ENCODE data around the gene RO60.
A peak's percentile ranks its signal among the peaks of the same experiment; 100 is the strongest.

Gene RO60

DNA sequence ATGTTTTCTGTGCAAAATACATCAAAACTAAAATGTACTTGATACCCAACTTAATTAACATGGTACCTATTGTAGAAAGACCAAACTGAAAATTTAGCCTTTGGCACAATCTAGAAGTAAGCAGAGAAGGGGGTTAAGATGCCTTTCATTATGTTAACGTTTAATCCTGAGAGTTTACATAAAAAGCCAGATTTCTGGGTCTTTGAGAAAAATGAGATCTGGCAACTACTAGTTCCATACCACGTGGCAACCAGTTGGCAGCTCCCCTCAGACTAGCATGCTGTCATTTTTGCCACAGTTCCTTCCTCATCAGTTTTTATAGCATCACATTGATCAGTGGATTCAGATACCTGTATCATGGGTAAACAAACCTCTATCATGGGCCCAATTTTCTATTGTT lies 1.5 kb downstream of the RO60 start:
- DNase-seq, result peak in 1 of 2 donors; percentile 26

DNA sequence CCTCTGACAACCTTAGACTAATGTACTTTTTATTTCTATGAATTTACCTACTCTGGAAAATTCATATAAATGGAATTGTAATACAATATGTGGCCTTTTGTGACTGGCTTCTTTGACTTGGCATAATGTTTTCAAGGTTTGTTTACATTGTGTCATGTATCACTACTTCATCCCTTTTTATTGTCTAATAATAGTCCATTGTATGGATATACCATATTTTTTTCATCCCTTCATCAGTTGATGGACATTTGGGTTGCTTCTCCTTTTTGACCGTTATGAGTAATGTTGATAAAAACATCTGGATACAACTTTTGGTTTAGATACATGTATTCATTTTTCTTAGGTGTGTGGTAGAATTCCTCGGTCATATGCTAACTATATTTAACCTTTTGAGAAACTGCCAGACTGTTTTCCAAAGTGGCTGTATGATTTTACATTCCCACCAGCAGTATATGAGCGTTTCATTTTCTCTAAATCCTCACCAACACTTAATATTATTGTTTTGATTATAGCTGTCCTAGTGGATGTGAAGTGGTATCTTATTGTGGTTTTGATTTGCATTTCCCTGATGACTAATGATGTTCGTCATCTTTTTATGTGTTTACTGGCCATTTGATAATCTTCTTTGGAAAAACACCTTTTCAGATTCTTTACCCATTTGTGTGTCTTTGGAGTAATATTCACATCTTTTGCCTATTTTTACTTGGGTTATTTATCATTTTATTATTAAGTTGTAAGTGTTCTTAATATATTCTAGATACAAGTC lies 3.5 kb downstream of the RO60 start:
- no peak for DNase-seq

DNA sequence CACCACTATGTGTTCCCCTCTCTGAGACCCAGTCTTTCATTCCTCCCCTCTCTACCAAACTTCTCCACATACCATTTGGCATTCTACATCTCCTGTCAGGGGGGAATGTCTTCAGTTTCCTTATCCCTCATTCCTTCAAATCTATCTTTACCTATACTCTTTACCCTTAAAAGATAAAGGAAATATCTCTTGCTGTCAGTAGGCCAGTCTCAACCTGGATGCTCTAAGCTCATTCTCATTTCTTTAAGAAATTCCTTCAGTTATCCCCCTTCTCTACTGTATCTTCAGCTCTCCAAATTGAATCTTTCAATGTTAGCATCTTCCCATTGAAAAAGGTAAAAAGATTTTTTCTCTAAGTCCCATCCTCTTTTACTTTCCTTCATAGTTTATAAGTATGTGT lies 6.5 kb downstream of the RO60 start:
- no peak for DNase-seq

DNA sequence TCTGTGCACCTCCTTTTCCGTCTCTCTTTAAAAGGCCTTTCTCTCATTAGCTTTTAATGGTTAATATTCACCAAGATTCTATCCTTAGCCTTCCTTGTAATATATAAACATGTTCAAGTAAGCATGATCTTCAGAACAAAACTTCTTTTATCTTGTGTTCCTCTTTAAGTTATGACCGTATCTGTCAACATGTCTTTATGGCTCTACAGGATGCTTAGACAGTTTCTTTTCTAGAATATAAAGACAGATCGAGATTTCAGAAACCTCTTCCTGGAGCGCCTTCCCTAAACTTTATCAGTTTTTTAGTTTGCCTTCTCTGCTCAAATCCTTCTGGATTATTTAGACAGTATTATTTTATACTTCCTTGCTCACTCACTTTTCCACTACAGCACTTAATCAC lies 7.2 kb downstream of the RO60 start:
- no peak for DNase-seq

DNA sequence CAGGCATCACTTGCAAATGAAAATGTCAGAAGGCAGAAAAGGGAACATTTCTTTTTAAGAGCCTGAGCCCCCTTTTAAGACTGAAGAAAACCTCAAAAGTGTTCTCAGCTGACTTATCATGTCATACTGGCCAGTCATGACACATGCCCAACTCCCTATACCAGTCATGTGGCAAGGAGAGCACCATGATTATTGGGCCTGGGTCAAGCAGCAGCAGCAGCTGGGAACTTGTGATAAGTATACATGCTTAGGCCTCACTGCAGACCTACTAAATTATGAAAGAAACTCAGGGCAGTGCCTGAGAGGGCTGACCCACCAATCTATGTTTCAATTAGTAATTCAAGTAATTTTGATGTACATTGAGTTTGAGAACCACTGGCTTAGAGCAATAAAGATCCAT lies 8.6 kb downstream of the RO60 start:
- no peak for DNase-seq

DNA sequence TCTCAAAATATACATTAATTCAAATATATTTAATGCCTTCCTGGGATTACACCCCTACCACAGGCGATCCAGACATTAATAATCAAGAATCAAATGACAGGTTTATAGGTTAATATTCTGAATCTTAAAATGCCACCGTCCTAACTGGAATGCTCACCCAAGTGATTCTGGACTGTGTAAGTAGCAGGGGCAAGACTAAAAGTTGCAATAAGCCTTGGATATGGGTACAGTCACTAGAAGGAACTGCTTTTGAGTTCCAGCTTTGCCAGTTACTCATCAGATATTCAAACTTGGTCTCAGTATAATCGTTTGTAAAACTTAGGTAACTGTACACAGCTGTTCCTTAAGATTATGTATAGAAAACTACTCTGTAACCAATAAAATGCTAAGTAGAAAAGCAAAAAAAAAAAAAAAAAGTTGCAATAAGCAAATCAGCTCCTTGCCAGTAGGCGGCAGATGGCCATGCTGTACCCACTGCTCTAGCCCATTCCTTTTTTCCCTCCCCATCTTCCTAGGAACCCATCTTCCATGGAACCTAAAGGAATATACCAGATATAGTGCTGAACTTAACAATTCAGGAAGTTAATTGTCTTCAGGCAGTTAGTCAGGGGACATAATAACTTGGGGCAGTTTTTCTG lies 10.5 kb downstream of the RO60 start:
- DNase-seq, result no peak

DNA sequence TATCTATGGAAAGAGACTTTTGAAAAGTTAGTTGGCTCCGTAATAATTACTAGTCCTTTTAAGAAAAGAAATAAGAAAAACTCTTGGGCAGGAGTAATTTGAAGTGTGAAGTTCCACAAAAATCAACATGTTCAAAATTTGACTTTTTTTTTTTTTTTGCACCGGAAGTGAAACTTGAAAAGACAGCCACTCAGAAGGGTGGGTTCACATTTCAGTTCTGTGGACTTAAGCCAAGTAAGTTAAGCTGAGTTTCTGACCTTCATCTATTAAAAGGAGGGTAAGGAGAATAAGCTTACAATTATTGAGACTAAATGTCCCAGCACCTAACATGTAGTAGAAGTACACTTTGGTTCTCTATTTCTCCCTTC lies 11.0 kb downstream of the RO60 start:
- DNase-seq, result no peak

DNA sequence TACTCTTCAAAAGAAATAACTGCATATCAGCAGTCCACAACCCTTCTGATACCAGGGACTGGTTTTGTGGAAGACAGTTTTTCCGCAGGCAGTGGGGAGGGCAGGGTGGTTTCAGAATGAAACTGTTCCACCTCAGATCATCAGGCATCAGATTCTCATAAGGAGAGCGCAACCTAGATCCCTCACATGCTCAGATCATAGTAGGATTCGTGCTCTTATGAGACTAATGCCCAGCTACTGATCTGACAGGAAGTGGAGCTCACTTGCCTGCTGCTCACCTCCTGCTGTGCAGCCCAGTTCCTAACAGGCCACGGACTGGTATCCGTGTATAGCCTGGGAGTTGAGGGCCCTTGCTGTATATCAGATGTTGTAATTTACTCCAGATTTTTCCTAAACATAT lies 11.5 kb downstream of the RO60 start:
- DNase-seq, result no peak

DNA sequence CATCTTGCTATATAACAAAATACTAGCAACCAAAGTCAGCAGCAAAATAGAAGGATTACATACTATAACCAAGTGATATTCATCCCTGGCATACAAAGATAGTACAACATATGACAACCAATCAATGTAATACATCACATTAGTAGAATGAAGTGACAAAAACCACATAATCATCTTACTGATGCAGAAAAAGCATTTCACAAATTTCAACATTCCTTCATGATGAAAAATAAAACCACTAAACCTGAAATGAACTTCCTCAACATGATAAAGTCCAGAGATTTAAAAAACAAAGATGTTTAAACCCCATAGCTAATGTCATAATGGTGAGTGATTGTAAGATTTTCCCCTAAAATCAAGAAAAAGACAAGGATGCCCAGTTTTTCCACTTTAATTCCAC lies 18.6 kb downstream of the RO60 start:
- no peak for DNase-seq

DNA sequence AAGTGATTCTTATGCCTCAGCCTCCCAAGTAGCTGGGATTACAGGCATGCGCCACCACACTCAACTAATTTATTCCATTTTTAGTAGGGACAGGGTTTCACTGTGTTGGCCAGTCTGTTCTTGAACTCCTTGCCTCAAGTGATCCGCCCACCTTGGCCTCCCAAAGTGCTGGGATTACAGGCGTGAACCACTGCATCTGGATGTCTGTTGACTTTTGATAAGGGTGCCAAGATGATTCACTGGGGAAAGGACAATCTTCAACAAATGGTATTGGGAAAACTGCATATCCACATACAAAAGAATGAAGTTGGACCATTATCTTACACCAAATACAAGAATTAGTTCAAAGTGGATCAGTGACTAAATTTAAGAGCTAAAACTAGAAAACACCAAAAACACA lies 19.8 kb downstream of the RO60 start:
- no peak for DNase-seq

DNA sequence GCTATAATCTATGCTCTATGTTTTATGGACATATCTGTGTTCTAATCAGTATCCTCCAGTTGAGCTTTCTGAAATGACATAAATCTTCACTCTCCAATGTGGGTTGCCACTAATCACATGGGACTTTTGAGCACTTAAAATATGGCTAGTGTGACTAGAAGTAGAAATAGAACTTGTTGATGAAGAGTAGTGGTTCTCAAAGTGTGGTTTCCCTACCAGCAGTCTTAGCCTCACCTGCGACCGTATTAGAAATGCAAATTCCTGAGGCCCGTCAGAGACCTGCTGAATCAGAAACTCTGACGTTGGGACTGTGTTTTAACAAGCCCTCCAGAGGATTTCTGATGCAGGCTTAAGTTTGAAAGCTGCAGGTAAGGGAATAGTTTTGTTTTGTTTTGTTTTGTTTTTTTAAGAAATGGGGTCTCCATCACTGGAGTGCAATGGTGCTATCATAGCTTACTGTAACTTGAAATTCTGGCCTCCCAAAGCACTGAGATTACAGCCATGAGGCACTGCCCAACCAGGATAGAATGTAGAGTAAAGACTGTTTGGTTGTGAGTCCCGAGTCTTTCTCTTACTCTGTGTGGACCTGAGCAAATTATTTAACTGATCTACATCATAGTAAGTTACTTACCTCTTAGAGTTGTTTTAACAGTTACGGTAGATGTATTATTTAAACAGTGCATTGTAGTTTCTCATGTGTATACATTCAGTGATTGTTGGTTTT lies 24.1 kb downstream of the RO60 start:
- DNase-seq, result no peak

DNA sequence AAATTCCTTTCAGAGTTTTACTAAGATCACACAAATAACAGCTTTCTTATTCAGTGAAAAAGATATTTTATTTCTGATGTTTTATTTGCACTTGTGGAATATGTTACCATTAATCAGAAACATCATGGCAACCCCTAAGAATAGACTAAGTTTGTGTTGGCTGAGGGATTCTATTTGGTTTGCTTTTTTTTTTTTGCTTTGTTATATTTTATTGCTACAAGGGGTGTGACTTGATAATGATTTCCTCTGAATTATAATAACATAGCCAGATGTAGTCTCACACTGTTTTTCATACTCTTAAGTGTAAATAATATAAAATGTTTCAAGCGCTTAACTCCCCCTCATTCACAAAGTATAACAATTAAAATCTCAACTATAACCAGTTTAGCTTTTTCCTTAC lies 25.9 kb downstream of the RO60 start:
- DNase-seq, result no peak

DNA sequence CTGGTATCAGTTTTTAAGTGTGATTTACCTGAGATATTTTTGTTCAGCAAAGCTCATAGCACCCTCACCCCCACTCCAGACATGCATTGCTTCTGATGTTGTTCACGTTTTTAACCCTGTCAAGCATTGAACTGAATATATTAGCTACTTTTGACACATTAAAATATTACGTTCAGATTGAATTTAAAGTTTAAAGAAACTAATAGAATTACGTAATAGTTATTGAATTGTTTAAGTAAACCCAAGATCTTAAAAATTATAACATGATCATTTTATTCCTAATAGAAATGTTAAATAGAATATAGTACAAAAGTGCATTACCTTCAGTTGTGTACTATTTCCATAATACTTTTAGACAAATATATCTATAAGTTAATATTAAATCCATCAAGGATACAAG lies 26.9 kb downstream of the RO60 start:
- DNase-seq, result no peak

DNA sequence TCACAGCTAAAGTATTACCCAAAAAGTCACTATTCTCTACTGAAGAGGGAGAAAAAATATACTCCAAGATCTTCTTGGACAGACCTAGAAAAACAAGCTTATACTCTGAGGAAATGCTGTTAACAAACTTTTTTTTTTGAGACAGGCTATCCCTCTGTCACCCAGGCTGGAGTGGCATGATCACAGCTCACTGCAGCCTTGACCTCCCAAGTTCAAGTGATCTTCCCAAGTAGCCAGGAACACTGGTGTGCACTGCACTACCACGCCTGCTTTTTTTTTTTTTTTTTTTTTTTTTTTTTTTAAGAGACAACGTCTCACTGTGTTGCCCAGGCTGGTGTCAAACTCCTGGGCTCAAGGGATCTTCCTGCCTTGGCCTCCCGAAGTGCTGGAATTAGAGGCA lies 28.5 kb downstream of the RO60 start:
- DNase-seq, result no peak

DNA sequence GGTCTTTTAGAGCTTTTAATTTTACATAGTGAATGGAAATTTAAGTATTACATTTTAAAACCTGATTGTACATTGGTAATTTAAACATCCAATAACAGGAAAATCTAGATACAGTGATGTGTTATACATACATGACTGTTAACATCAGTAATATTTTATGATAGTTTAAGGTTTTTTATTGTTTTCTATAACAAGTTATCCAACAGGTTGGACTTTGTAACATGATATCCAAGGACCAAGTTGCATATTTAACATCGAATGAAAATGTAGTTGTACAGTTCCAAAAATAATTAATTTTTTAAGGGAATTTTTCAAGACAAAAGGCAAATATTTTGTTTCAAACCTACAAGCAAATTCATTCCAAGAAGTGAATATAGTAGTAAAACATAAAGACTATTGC lies 31.5 kb downstream of the RO60 start:
- DNase-seq, result no peak

DNA sequence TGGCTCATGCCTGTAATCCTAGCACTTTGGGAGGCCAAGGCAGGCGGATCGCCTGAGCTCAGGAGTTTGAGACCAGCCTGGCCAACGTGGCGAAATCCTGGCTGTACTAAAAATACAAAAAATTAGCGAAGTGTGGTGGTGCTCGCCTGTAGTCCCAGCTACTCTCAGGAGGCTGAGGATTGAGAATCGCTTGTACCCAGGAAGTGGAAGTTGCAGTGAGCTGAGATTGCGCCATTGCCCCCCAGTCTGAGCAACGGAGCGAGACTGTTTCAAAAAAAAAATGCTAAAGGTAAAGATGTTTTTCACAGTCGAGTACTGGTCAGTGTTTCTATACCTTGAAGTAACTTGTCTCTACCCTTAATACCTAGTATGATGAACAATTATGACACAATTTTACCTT lies 34.7 kb downstream of the RO60 start:
- DNase-seq, result peak in 1 of 2 donors; percentile 7

DNA sequence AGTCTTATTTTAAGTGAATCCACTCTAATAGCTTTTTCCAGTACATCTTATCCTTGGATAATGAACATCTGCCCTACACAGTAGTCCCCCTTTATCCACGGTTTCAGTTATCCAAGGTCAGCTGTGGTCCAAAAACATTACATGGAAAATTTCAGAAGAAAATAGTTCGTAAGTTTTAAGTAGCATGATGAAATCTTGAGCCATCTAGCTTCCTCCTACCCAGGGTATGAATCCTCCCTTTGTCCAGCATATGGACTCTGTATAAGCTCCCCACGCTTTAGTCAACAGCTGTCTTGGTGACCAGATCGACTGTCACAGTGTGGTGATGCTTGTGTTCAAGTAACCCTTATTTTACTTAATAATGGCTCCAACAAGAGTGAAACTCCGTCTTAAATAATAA lies 43.2 kb downstream of the RO60 start:
- DNase-seq, result peak in 1 of 2 donors; percentile 17

DNA sequence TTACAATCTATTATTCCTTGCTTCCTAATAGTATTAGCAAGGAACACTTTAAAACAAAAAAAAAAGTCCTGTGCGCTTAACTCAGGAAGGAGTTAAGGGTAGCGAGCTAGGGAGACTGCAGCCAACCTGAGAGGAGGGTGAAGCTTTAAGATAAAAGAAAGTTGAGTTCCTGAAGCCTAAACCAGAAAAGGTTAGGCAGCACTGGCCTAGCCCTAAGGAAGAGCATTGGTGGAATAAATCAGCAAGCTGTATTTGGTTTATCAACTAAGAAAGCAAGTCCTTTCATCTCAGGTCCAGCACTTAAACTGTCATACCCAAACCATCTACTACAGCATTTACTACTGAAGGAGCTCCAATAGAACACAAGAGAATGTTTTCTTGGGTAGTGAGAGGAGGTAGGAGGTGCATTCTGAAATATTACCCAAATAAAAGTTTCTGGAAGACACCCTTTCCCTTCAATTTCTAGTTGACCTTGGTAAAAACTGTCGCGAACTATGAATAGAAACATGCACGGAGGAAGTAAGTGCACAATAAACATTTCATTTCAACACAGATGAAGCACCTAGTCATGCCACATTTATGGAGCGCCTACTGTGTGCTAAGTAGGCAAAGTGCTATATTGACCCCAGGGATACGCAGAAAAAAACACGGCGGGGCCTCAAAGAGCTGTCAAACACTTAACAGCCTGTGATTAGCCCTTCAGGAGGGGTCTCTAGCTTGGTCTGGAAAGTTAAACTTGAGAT lies 44.5 kb downstream of the RO60 start:
- peak in 1 of 2 donors; percentile 8 for DNase-seq

DNA sequence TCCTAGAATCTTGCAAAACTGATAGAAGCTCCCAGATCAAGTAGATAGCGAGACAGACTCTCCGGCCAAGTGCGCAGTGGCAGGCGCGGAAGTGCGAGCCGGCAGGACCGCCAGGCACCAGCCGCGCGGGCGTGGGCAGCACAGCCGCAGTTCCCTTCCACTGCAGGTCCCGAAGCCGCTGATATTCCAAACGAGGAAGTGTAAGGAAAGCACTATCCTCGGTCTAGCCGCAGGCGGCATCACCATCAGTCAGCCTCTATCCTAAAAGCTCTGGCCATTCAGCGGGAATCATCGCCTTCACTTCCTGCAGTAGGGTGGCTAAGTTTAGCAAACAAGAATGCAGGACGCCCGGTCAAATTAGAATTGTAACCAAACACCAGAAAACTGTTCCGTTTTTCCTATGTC lies 45.1 kb downstream of the RO60 start:
- peak; percentile 73 to 91 for DNase-seq

DNA sequence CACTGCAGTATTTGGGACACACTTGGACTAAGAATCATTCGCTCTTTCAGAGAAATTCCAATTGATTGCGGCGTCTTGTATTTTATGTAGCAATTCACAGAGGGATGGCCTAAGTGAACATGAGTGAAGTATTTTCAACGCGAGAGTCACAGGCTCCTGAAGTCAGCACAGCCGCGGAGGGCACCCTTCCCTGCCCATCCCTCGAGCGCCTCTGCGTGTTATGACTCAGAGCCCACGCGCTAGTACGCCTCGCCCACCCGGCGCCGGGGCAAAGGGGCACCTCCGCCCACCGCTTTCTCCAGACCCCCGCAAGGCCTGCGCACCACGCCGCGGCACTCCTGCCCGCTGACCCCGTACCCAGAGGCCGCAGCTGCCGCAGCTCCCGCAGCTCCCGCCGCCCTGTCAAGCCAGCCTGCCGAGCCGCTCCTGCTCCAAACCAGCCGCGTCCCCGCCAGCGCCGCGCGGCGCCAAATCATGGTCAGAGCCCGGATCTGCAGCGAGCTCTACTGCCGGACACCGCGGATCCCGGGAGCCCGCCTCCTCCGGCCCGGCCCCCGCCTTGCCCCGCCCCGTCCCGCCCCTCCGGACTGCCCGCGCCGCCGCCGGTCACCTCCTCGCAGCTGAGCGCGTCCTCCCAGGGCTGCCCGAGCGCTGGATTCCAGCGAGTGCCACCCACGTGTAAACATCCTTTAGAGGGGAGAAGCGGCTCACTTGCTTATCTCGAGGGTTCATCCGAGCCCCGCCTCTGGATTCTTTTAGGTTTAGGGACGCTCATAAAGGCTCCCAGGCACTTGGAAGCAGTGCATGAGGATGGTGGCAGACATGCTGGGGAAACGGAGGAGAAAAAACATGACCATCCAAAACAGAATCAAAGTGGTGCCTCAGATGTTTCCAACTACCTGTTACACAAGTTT lies 45.8 kb downstream of the RO60 start, which contains the start of gene GLRX2:
TSS of gene GLRX2 (minus strand) at position 508 of the 914 bp plus-strand sequence. CDS start at position 476, 32 bp downstream.
- peak; percentile 83 to 92 for DNase-seq

DNA sequence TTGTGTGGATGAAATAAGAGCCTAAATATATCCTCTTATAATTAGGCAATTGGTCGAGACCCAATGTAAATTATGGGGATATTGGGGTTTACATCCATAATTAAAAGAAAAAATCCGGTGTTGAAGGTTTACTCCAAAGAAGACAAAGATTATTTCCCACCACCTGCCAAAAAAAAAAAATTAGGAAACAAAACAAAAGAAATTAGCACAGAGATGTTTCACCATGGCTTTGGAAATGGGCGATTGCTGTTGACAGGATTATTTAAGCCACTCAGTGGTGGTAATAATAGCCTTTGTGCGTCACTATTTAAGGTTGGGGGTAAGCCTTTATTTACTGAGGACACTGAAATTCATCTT lies 46.4 kb downstream of the RO60 start:
- DNase-seq, result peak in 1 of 2 donors; percentile 5

DNA sequence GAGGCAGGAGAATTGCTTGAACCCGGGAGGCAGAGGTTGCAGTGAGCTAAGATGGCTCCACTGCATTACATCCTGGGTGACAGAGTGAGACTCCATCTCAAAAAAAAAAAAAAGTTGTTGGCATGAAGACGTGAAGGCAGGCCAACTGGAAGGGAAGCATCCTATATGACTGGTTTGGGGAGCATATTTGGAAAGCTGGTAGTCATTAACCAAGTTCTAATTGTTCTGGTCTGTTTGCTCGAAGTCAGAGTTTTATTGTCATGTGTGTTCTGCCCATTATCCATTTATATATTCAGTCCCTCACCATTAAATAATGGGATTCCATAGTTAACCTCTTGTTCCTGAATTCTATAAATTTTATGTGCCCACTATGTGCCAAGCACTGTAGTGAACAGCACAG lies 49.1 kb downstream of the RO60 start:
- no peak for DNase-seq

All from inflammatory macrophage (primary cell).